ENCODE results near the gene DNAJC6.
"Not testable (repeated sequence)": the region's sequence is repeated elsewhere in the genome, so short reads cannot be mapped to it uniquely, and the experiment has no call there.

Gene DNAJC6

DNA sequence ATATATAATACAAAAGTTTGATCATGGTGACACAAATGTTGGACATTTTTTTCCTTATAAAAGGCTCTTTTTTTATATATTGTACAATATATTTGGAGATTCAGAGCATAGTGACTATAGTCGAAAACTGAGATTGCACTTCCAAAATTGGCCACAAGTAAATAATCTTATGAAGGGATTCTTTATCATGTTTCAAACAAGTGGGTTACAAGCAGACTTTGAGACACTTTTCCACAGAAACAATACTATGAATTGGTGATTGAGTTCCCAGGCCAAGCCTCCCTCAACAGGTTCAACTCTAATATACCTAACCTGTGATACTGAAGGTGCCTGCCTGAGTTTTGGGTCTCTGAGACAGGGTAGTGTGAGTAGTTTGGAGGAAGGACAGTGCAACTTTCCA lies 124.9 kb downstream of the DNAJC6 start:
- no peak for TF ChIP-seq ZNF274 (IDR thresholded peaks at IDR 0.05; ENCODE audit: low read depth, low read length)
- H3K4me3 ChIP-seq (ENCODE audit: low read length): no peak overlapping the region

DNA sequence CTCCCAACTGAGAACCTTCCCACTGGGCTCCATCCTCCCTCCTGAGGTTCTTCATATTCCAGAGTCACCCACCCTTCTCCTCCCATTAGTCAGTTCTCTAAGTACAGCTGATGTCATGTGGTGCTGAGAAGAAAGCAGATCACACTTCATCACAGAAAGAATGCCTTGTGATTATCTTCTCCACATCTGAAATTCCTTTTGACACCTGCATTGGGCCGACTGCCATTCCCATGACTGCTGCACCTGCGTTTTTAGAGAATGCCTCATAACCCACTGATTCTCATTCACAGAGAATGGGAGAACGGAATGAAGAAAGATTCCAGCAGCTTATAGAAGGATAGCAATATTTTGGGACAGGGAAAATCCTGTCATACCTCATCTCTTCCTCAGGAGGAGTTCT lies 125.4 kb downstream of the DNAJC6 start:
- no peak overlapping the region for H3K4me3 ChIP-seq (ENCODE audit: low read length)
- TF ChIP-seq ZNF274 (IDR thresholded peaks at IDR 0.05; ENCODE audit: low read depth, low read length): no peak

DNA sequence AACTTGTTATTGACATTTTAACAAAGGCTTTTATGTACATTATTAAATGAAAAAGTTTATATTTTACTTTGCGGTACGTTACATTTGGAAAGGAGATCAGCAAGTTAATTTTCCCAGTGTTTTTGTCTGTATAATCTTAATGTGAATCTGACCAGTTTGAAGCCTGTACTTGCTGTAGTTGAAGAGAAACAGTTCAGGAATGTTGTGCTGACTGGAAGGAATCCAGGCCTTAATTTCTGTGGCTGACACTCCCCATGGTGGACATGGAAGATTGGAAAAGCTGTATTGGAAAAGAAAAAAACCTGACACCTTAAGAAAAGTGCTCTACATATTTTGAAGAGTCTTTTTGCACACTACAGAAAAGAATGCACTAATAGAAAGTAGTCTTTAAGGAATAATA lies 126.6 kb downstream of the DNAJC6 start:
- no peak overlapping the region for H3K4me3 ChIP-seq (ENCODE audit: low read length)
- TF ChIP-seq ZNF274 (IDR thresholded peaks at IDR 0.05; ENCODE audit: low read depth, low read length): no peak

DNA sequence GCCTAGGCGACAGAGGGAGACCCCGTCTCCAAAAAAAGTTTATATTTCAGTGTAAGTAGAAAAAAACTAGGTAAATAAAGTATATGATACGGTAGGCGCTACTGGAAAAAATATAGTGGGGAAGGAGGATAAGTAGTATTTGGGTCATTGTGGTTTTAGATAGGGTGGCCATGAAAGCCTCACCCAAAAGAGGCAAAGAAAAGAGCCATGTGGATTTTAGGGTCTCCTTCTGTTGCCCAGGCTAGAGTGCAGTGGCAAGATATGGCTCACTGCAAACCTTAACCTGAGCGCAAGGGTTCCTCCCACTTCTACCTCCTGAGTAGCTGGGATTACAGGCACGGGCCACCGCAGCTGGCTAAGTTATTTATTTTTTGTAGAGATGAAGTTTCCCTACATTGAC lies 128.3 kb downstream of the DNAJC6 start:
- H3K4me3 ChIP-seq (ENCODE audit: low read length): no peak overlapping the region
- TF ChIP-seq ZNF274 (IDR thresholded peaks at IDR 0.05; ENCODE audit: low read depth, low read length): no peak

DNA sequence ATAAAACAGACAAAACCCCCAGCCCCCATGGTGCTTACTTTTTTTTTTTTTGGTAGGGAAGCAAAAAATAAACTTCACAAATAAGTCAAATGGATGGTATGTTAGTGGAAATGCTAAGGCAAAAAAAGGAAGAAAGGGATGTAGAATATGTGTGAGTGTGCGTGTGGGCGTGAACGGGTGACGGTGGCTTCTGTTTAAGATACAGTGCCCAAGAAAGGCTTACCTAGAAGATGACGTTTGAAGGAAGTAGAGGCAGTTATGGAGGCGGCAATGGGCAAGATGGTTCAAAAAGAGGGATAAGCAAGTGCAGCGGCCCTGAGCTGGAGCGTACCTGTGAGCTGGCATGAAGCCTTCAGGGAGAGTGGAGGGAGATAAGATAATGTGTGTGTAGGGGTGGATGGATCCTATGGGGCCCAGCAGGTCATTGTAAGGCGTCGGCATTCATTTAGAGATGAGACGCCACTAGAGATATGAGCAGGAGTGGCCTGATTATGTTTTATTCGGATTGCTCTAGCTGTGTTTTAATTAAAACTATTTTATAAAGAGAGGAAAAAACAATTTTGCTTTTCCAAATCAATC lies 131.1 kb downstream of the DNAJC6 start:
- no peak for TF ChIP-seq ZNF274 (IDR thresholded peaks at IDR 0.05; ENCODE audit: low read depth, low read length)
- H3K4me3 ChIP-seq (ENCODE audit: low read length): no peak overlapping the region

DNA sequence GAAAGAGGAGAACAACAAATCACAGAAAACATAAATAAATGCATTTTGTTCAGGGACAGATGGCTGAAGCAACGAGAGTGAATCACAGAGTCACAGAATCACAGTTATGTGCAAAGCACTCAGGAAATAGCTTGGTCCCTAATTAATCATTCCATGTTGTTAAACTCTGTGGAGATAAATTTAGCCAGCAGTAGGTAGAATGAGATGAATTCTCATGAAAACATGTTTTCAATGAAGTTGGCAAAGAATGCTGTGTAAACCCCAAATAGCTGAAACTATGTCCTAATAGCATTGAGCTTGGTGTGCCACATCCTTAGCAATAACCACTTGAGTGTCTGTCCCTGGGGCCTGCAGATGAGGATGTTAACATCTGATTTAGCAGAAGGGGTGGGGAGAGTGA lies 131.6 kb downstream of the DNAJC6 start:
- TF ChIP-seq ZNF274 (IDR thresholded peaks at IDR 0.05; ENCODE audit: low read depth, low read length): no peak
- no peak overlapping the region for H3K4me3 ChIP-seq (ENCODE audit: low read length)

DNA sequence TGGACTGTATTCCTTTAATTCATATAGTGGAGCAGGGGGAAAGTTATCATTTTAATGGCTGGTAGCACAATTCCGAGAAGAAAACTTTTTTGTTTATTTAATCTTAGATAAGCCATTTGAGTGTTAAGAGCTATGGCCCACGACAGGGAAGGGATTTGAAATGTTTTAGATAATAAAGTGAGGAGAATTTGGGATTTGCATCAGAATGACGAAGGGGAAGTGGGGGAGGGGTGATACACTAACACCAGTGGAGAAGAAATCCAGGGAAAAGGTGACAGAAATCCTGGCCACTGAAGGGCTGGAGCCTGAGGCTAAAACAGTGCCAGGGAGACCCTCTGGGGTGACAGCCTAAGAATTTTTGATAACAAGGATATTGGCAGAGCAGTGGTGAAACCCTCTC lies 132.1 kb downstream of the DNAJC6 start:
- TF ChIP-seq ZNF274 (IDR thresholded peaks at IDR 0.05; ENCODE audit: low read depth, low read length): no peak
- H3K4me3 ChIP-seq (ENCODE audit: low read length): no peak overlapping the region

DNA sequence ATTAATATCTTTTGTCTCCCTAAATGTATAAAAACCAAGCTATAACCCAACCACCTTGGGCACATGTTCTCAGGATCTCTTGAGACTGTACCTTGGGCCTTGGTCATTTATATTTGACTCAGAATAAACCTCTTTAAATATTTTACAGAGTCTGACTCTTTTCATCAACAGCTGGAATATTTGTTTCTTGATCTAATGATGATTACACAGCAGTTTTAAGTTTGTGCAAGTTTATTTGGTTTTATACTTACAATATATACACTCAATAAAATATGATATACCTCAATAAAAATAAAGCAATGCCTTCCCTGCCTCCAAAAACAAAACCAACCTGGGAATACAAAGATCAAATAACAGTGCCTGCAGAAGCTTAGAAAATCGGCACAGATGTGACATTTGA lies 133.1 kb downstream of the DNAJC6 start:
- TF ChIP-seq ZNF274 (IDR thresholded peaks at IDR 0.05; ENCODE audit: low read depth, low read length): no peak
- no peak overlapping the region for H3K4me3 ChIP-seq (ENCODE audit: low read length)

DNA sequence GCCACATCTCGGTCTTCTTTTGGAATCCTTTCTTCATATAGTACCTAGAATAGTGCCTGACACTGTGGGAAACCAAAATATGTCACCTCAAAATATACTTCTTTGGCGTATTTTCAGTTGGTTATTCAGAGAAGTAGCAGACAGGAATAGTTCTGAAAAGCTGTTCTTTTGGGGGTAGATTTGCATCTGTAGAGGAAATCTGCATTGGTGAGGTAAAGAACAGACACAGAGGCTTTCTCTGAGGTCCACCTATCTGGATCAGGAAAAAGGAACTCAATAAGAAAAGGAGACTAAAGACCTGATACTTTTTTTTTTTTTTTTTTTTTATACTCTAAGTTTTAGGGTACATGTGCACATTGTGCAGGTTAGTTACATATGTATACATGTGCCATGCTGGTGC lies 134.3 kb downstream of the DNAJC6 start:
- no peak for TF ChIP-seq ZNF274 (IDR thresholded peaks at IDR 0.05; ENCODE audit: low read depth, low read length)
- no peak overlapping the region for H3K4me3 ChIP-seq (ENCODE audit: low read length)

DNA sequence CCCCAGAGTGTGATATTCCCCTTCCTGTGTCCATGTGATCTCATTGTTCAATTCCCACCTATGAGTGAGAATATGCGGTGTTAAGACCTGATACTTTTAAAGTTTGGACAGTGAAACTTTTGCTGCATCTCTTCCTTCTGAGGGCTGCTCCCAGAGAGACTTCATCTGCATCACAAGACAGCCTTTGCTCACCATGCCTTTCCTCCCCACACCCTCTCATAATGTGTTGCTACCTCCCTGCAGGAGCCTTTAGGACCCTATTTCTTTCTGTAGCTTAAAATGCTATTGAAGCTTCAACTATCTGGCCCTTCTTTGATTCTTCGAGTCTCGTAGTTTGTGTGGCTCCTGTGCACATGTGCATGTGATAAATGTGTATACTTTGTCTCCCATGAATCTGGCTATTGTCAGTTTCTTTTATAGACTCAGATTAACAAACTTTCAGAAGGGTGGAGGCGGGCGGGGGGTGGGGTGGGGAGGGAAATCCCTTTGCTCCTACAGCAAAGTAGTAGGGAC lies 134.8 kb downstream of the DNAJC6 start:
- TF ChIP-seq ZNF274 (IDR thresholded peaks at IDR 0.05; ENCODE audit: low read depth, low read length): no peak
- no peak overlapping the region for H3K4me3 ChIP-seq (ENCODE audit: low read length)

DNA sequence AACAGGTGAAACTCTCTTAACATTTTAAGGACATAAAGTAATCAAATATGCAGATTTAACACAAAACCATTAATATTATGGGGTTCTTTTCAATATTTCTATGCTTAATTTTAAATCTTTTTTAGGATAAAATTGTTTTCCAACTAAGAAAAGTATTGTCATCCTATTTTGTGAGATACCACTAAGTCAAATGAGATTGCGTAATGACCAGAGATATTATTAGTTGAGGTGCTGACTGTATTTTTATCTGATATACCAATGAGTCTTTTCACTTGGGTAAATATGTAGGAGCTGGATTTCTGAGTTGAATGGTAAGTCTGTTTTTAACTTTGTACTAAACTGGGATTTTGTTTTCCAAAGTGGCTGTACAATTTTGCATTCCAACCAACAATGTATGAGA lies 136.5 kb downstream of the DNAJC6 start:
- no peak overlapping the region for H3K4me3 ChIP-seq (ENCODE audit: low read length)
- no peak for TF ChIP-seq ZNF274 (IDR thresholded peaks at IDR 0.05; ENCODE audit: low read depth, low read length)

DNA sequence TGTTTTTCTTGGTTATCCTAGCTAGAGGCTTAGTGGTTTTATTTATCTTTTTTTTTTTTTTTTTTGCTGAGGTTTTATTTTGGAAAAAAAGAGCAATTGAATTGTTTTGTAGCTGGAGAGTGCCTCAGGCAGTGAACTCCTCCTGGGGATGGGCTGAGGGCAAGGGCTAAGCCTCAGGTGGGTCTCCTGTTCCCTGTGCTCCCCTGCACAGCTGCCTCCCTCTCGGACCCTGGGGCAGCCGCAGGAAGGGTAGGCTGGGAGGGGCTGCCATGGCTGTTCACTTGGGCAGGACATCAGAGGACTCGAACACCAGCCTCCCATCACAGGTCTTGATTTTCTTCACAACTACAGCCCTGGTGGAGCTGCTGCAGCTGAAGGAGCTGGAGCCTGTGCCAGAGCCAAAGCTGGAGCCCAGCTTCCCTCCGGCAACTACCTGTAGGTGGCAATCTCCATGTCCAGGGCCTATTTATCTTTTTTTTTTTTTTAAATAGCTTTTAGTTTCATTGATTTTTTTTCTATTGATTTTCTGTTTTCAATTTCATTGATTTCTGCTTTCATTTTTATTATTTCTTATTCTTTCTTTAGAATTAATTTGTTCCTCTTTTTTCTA lies 140.0 kb downstream of the DNAJC6 start:
- TF ChIP-seq ZNF274 (IDR thresholded peaks at IDR 0.05; ENCODE audit: low read depth, low read length): no peak
- H3K4me3 ChIP-seq (ENCODE audit: low read length): no peak overlapping the region

DNA sequence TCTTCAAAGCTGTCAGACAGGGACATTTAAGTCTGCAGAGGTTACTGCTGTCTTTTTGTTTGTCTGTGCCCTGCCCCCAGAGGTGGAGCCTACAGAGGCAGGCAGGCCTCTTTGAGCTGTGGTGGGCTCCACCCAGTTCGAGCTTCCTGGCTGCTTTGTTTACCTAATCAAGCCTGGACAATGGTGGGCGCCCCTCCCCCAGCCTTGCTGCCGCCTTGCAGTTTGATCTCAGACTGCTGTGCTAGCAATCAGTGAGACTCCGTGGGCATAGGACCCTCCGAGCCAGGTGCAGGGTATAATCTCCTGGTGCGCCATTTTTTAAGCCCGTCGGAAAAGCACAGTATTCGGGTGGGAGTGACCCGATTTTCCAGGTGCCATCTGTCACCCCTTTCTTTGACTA lies 146.3 kb downstream of the DNAJC6 start:
- not testable (repeated sequence) for H3K4me3 ChIP-seq (ENCODE audit: low read length)

DNA sequence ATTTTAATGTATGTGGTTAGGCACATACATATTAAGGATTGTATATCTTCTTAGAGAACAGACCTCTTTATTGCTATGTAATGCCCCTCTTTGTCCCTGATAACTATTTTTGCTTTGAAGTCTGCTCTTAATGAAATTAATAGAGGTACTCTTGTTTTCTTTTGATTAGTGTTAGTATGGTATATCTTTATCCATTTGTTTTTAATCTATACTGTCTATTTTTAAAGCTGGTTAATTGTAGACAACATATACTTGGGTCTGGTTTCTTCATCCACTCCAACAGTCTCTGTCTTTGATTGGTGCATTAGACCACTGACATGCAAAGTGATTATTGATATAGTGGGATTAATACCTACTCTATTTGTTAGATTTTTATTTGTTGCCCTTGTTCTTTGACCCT lies 147.1 kb downstream of the DNAJC6 start:
- H3K4me3 ChIP-seq (ENCODE audit: low read length): no peak overlapping the region
- TF ChIP-seq ZNF274 (IDR thresholded peaks at IDR 0.05; ENCODE audit: low read depth, low read length): no peak

DNA sequence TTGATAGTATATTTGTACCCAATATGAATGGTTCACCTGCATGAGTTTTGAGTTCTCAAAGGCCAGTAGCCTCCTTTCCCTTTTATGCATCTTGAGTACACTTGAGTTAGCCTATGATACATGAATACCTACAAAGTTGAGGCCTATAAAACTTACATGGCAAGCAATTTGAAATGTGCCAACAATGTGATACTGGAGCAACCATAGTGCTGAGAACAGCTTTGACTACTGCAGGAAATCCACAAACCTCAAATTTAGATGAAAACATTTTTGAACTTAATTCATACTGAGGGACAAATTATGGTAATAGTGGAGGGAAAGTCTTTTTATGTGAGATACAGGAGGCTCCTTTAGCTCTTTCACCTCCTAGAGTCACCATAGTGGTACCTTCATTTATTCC lies 148.5 kb downstream of the DNAJC6 start:
- H3K4me3 ChIP-seq (ENCODE audit: low read length): no peak overlapping the region
- no peak for TF ChIP-seq ZNF274 (IDR thresholded peaks at IDR 0.05; ENCODE audit: low read depth, low read length)
